Mucosa of gallbladder (tissue), 1 donor: ENCODE data around the gene MYDGF. TPM values are rescaled to one million over a fixed set of nuclear protein-coding genes. Genes with fewer than 3 reads are reported as not detected.

Experiments used
- total RNA-seq: library from RNA; stranded (reverse); gene quantifications from one replicate; pipeline ENCODE4 v1.2.1, GENCODE V29; 2021
- donor health status: DM: no; HTN: no; CAD: no.

The MYDGF gene
- total RNA-seq, 1 donor from 2014 or later, result 77.4 TPM

Other genes with a start within 250 kb of the MYDGF start
- 134 TPM for gene UBXN6, start 212.5 kb downstream of the MYDGF start, total RNA-seq
- 54.4 TPM for gene HDGFL2, start 198.0 kb downstream of the MYDGF start, total RNA-seq
- 36.4 TPM for gene PLIN4, start 151.9 kb downstream of the MYDGF start, total RNA-seq
- 13.6 TPM for gene PLIN5, start 135.1 kb downstream of the MYDGF start, total RNA-seq
- gene LRG1, start 130.3 kb downstream of the MYDGF start, total RNA-seq, result 16.2 TPM
- gene SEMA6B, start 110.7 kb downstream of the MYDGF start, total RNA-seq, result 5.0 TPM
- 7.3 TPM for gene TNFAIP8L1, start 30.8 kb downstream of the MYDGF start, total RNA-seq
- 62.8 TPM for gene DPP9, start 53.5 kb upstream of the MYDGF start, total RNA-seq
- 10.0 TPM for gene FEM1A, start 121.4 kb upstream of the MYDGF start, total RNA-seq
- 26.8 TPM for gene TICAM1, start 161.4 kb upstream of the MYDGF start, total RNA-seq
- 60.2 TPM for gene PLIN3, start 197.3 kb upstream of the MYDGF start, total RNA-seq
- 0.52 TPM for gene ARRDC5, start 232.6 kb upstream of the MYDGF start, total RNA-seq
- 4.5 TPM for gene UHRF1, start 239.2 kb upstream of the MYDGF start, total RNA-seq